ENCODE results near the gene CCDC8.

DNA sequence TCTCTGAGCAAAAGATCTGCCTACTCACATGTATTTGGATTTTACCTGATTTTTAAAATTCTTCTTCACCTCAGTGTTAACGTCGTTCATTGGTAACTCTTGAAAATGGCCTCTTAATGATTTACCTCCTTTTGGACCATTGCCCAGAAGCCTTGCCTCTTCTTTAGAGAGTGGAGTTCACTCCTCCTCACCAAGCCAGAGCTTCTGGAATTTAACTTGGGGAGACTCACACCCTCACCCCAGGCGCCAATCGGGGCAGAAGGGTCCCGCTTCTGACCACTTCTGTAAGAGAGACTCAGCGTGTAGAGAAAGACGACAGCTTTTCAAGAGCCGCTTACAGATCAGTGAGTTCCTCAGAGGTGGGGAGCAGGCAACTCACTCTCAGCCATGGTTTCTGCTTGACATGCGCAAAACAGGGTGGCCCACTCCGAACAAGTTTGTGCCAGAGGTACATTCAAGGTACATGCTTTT, 12.7 kb upstream of the CCDC8 start:
- TF ChIP-seq CTCF (IDR thresholded peaks at IDR 0.05) (no peak), ZFX (IDR thresholded peaks at IDR 0.05; ENCODE audit: borderline replicate concordance) (no peak)
